ENCODE measurements around the gene NID1. TPM values are rescaled to one million over a fixed set of nuclear protein-coding genes. Genes with fewer than 3 reads are reported as not detected.

The NID1 gene
- total and polyA plus RNA-seq, 2 donors (not counting 3 experiments of a cell fraction or from before 2014, with no cell fraction given), result 87.0 to 109 TPM

DNA sequence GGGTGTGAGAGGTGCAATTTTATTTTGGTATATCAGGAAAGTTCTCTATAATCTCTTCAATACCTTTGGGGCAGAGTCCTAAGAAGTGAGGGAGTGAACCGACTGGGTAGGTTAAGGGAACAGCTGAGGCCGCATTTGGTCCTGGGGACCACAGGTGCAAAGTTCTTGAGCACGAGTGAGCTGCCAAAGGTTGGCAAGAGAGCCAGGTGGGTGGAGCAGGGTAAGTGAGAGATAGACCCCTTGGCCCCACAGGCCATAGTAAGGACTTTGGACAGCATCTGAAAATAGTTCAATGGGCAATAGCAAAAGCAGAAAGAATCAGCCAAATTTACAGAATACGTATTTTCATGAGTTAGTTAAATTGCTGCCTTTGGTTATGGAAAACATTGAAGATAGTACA lies 11.0 kb upstream of the NID1 start:
- no peaks in the 10 kb centered on the region for H4K20me1 ChIP-seq (replicated peaks; ENCODE audit: control insufficient read depth, extremely low read depth, insufficient read depth, low read length)
- dilution Hi-C loops (cut with MboI; ENCODE audit: extremely low pct_ligation_motif_present, low sequenced_read_pairs), result no loop called here
- H3K9me1 ChIP-seq (replicated peaks; ENCODE audit: control insufficient read depth, extremely low read depth, insufficient read depth, low read length), result no peaks in the 10 kb centered on the region
- no peak for DNase-seq (ENCODE audit: low read depth, low spot score)
- TF ChIP-seq EZH2 (IDR thresholded peaks at IDR 0.05; ENCODE audit: borderline replicate concordance, low read depth, low read length, severe bottlenecking), result no peak
- peaks cover 0 to under 1% of the 10 kb centered on the region in 2 experiments for H3K27me3 ChIP-seq (ENCODE audit: control insufficient read depth in 2 of 2, insufficient read depth in 2 of 2, low read length in 2 of 2)
- no peaks in the 10 kb centered on the region for H3K79me2 ChIP-seq (ENCODE audit: control insufficient read depth, insufficient read depth, low read length)
- POLR2A ChIA-PET, result no interaction called here
- BruUV-seq (replicated peaks), result no TSS peak
- CTCF ChIA-PET, result no interaction called here
- no peak for FAIRE-seq
- H3K9ac ChIP-seq (replicated peaks; ENCODE audit: extremely low read depth, insufficient read depth, low read length), result no peak overlapping the region
- no peaks in the 10 kb centered on the region for H3K9me3 ChIP-seq (replicated peaks; ENCODE audit: control insufficient read depth, insufficient read depth, low read length)
- H3K4me1 ChIP-seq (ENCODE audit: control insufficient read depth, extremely low read depth, insufficient read depth, low read length), result no peaks in the 10 kb centered on the region
- intact Hi-C loops (cut with micrococcal nuclease), result no loop called here
- H3K4me2 ChIP-seq (ENCODE audit: insufficient read depth, low read length), result no peak overlapping the region
- no peak overlapping the region for H3K27ac ChIP-seq (ENCODE audit: insufficient read depth, low read depth, low read length)
- H3K36me3 ChIP-seq (ENCODE audit: control insufficient read depth in 2 of 2, extremely low read depth in 1 of 2, insufficient read depth in 2 of 2, low read length in 2 of 2), result no peaks in the 10 kb centered on the region
- H2AFZ ChIP-seq (ENCODE audit: low read depth, low read length), result no peak overlapping the region
- no peak overlapping the region for H3K4me3 ChIP-seq (replicated peaks in 1 of 3; ENCODE audit: insufficient read depth in 1 of 3, low read depth in 1 of 3, low read length in 3 of 3)

DNA sequence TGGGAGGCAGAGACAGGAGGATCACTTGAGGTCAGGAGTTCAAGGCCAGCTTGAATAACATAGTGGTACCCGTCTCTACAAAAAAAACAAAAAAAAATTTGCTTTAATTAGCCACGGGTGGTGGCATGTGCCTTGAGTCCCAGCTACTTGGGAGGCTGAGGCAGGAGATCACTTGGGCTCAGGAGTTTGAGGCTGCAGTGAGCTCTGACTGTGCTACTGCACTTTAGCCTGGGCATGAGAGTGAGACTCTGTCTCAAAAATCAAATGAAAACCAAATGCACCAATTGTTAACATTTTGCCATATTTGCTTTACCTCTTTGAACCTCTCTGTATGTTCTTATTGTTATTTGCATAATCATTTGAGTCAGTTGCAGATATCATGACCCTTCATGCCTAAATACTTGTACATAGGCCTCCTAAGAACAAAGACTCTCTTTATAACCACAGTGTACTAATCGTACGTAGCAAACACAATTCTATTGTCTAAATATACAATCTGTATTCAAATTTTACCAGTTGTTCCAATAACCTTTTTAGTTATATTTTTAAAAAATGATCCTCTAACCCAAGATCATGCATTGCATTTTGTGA lies 8.5 kb upstream of the NID1 start:
- no peaks in the 10 kb centered on the region for H3K9me3 ChIP-seq (replicated peaks; ENCODE audit: control insufficient read depth, insufficient read depth, low read length)
- DNase-seq (ENCODE audit: low read depth, low spot score) (no peak), FAIRE-seq (no peak)
- no peaks in the 10 kb centered on the region for H3K9me1 ChIP-seq (replicated peaks; ENCODE audit: control insufficient read depth, extremely low read depth, insufficient read depth, low read length)
- ChIA-PET CTCF (no interaction called here), POLR2A (no interaction called here)
- TF ChIP-seq EZH2 (IDR thresholded peaks at IDR 0.05; ENCODE audit: borderline replicate concordance, low read depth, low read length, severe bottlenecking), result no peak
- no peak for TF ChIP-seq MYC (IDR thresholded peaks at IDR 0.05; ENCODE audit: low read depth, low read length)
- TF ChIP-seq GATA2 (IDR thresholded peaks at IDR 0.05; ENCODE audit: insufficient read depth, insufficient read length, low read depth, low read length), result no peak
- no peak for TF ChIP-seq JUN (IDR thresholded peaks at IDR 0.05; ENCODE audit: borderline replicate concordance, insufficient read depth, insufficient read length, low read depth)
- TF ChIP-seq POLR2A (IDR thresholded peaks at IDR 0.05; ENCODE audit: low read depth, low read length), result no peak
- TF ChIP-seq POLR2AphosphoS5 (IDR thresholded peaks at IDR 0.05; ENCODE audit: insufficient read depth, low read depth, low read length), result no peak
- no peak for TF ChIP-seq FOS (IDR thresholded peaks at IDR 0.05; ENCODE audit: borderline replicate concordance, insufficient read depth, low read length)
- TF ChIP-seq, protein P1, sequence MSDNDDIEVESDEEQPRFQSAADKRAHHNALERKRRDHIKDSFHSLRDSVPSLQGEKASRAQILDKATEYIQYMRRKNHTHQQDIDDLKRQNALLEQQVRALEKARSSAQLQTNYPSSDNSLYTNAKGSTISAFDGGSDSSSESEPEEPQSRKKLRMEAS (IDR thresholded peaks at IDR 0.05; ENCODE audit: insufficient read depth, insufficient read length), result no peak
- TF ChIP-seq, protein P2, sequence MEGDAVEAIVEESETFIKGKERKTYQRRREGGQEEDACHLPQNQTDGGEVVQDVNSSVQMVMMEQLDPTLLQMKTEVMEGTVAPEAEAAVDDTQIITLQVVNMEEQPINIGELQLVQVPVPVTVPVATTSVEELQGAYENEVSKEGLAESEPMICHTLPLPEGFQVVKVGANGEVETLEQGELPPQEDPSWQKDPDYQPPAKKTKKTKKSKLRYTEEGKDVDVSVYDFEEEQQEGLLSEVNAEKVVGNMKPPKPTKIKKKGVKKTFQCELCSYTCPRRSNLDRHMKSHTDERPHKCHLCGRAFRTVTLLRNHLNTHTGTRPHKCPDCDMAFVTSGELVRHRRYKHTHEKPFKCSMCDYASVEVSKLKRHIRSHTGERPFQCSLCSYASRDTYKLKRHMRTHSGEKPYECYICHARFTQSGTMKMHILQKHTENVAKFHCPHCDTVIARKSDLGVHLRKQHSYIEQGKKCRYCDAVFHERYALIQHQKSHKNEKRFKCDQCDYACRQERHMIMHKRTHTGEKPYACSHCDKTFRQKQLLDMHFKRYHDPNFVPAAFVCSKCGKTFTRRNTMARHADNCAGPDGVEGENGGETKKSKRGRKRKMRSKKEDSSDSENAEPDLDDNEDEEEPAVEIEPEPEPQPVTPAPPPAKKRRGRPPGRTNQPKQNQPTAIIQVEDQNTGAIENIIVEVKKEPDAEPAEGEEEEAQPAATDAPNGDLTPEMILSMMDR (IDR thresholded peaks at IDR 0.05; ENCODE audit: extremely low read depth in 1 of 2, insufficient read depth in 1 of 2, low read depth in 1 of 2, low read length in 2 of 2), result no peak
- no peak overlapping the region for H3K4me2 ChIP-seq (ENCODE audit: insufficient read depth, low read length)
- peaks cover 2% of the 10 kb centered on the region in 2 experiments for H3K27me3 ChIP-seq (ENCODE audit: control insufficient read depth in 2 of 2, insufficient read depth in 2 of 2, low read length in 2 of 2)
- no peak overlapping the region for H3K4me3 ChIP-seq (replicated peaks in 1 of 3; ENCODE audit: insufficient read depth in 1 of 3, low read depth in 1 of 3, low read length in 3 of 3)
- no peak overlapping the region for H3K9ac ChIP-seq (replicated peaks; ENCODE audit: extremely low read depth, insufficient read depth, low read length)
- intact Hi-C loops (cut with micrococcal nuclease) (no loop called here), dilution Hi-C loops (cut with MboI; ENCODE audit: extremely low pct_ligation_motif_present, low sequenced_read_pairs) (no loop called here)
- H3K4me1 ChIP-seq (ENCODE audit: control insufficient read depth, extremely low read depth, insufficient read depth, low read length), result no peaks in the 10 kb centered on the region
- BruUV-seq (replicated peaks), result no TSS peak
- no peak overlapping the region for H2AFZ ChIP-seq (ENCODE audit: low read depth, low read length)
- no peaks in the 10 kb centered on the region for H4K20me1 ChIP-seq (replicated peaks; ENCODE audit: control insufficient read depth, extremely low read depth, insufficient read depth, low read length)
- no peak overlapping the region for H3K27ac ChIP-seq (ENCODE audit: insufficient read depth, low read depth, low read length)
- no peaks in the 10 kb centered on the region for H3K79me2 ChIP-seq (ENCODE audit: control insufficient read depth, insufficient read depth, low read length)
- no peaks in the 10 kb centered on the region for H3K36me3 ChIP-seq (ENCODE audit: control insufficient read depth in 2 of 2, extremely low read depth in 1 of 2, insufficient read depth in 2 of 2, low read length in 2 of 2)

Measured in endothelial cell of umbilical vein (primary cell).